RWPE2 (cell line): ENCODE results near the gene IP6K3.

Experiments
- ATAC-seq: fragments of 200-7000 bp; cut with Tn5 transposase; 3 replicates; pipeline ENCODE4 v1.9.1; 2021; ENCODE audit warnings: low read depth
- DNase-seq: peaks from one replicate; pipeline ENCODE4 v3.0.0-alpha.2; 2020; ENCODE audit warnings: low spot score
- H3K27ac ChIP-seq: fragments of 450-650 bp; 2 replicates; pipeline ENCODE4 v1.5.1; 2017; ENCODE audit warnings: mild to moderate bottlenecking; ENCODE audit not compliant: poor library complexity, severe bottlenecking
- H3K27me3 ChIP-seq: fragments of 250-450 bp; sonication (Bioruptor Pico); 2 replicates; pipeline ENCODE4 v1.5.1; 2021; ENCODE audit warnings: mild to moderate bottlenecking, moderate library complexity; ENCODE audit not compliant: insufficient read depth, poor library complexity, severe bottlenecking
- H3K36me3 ChIP-seq: fragments of 250-450 bp; sonication (Bioruptor Pico); 2 replicates; pipeline ENCODE4 v1.5.1; 2020; ENCODE audit warnings: low read depth, mild to moderate bottlenecking, moderate library complexity
- H3K4me1 ChIP-seq: fragments of 250-450 bp; sonication (Bioruptor Pico); 2 replicates; pipeline ENCODE4 v1.5.1; 2021; ENCODE audit warnings: mild to moderate bottlenecking, moderate library complexity; ENCODE audit not compliant: insufficient read depth, poor library complexity, severe bottlenecking
- H3K4me3 ChIP-seq: fragments of 250-450 bp; sonication (Bioruptor Pico); 2 replicates; pipeline ENCODE4 v1.5.1; 2021; ENCODE audit warnings: mild to moderate bottlenecking, moderate library complexity; ENCODE audit not compliant: severe bottlenecking
- H3K9me3 ChIP-seq: fragments of 250-450 bp; sonication (Bioruptor Pico); 2 replicates; pipeline ENCODE4 v1.5.1; 2021; ENCODE audit warnings: mild to moderate bottlenecking, moderate library complexity; ENCODE audit not compliant: severe bottlenecking
- CTCF ChIP-seq: fragments of 450-650 bp; IDR thresholded peaks from one replicate; pipeline ENCODE4 v1.5.1; 2017; ENCODE audit warnings: mild to moderate bottlenecking, moderate library complexity; ENCODE audit not compliant: poor library complexity, severe bottlenecking

IP6K3 gene

GRCh38 chr6:33719326-33719987 is 27.2 kb downstream of the IP6K3 start:
- ATAC-seq (no peak), DNase-seq (no peak)
- H3K4me3 ChIP-seq = no peak overlapping the region
- no peak overlapping the region for H3K27ac ChIP-seq
- no peaks in the 10 kb centered on the region for H3K9me3 ChIP-seq
- H3K4me1 ChIP-seq = peaks cover 20% of the 10 kb centered on the region
- H3K27me3 ChIP-seq = peaks cover 5% of the 10 kb centered on the region
- no peak for TF ChIP-seq CTCF
- no peaks in the 10 kb centered on the region for H3K36me3 ChIP-seq

- Histone ChIP-seq H3K27ac (no peak overlapping the region), H3K27me3 (peaks cover 5% of the 10 kb centered on the region), H3K4me1 (peaks cover 20% of the 10 kb centered on the region), H3K4me3 (no peak overlapping the region), H3K36me3 (no peaks in the 10 kb centered on the region), H3K9me3 (no peaks in the 10 kb centered on the region)
- TF ChIP-seq CTCF = no peak
- ATAC-seq (no peak), DNase-seq (no peak)
Measured at GRCh38 chr6:33718713-33719112, 28.0 kb downstream of the IP6K3 start.

- Histone ChIP-seq H3K9me3 (no peaks in the 10 kb centered on the region), H3K4me3 (no peak overlapping the region), H3K36me3 (no peaks in the 10 kb centered on the region), H3K4me1 (peaks cover 20% of the 10 kb centered on the region), H3K27ac (no peak overlapping the region), H3K27me3 (no peaks in the 10 kb centered on the region)
- ATAC-seq (no peak), DNase-seq (no peak)
- no peak for TF ChIP-seq CTCF
Measured at GRCh38 chr6:33717934-33718455, 28.7 kb downstream of the IP6K3 start.

GRCh38 chr6:33716890-33717632 is 29.6 kb downstream of the IP6K3 start:
- Histone ChIP-seq H3K4me1 (peaks cover 20% of the 10 kb centered on the region), H3K9me3 (no peaks in the 10 kb centered on the region), H3K36me3 (no peaks in the 10 kb centered on the region), H3K4me3 (no peak overlapping the region), H3K27me3 (no peaks in the 10 kb centered on the region), H3K27ac (no peak overlapping the region)
- DNase-seq = no peak
- no peak for TF ChIP-seq CTCF
- peak; percentile 72 for ATAC-seq
